ENCODE measurements around the gene NCKAP5. TPM values are rescaled to one million over a fixed set of nuclear protein-coding genes. Genes with fewer than 3 reads are reported as not detected.

The NCKAP5 gene
- total RNA-seq, 1 donor from 2014 or later: 0.26 TPM

DNA sequence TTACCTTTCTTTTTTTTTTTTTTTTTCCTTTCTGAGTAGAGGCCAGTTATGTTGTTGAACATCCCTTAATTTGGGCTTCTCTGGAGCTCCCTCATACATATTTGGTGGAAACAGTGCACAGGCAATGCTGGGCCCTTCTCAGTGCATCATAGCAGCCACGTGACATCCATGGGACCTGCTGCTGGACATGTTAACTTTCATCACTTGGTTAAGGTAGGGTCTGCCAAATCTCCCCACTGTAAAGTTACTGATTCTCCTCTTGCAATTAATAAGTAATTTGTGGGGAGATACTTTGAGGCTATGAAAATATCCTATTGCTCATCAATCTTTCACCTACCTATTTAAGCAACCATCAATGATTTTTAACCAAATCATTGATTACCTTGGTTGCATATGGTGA is 686.7 kb downstream of the NCKAP5 start:
- no peak overlapping the region for H3K4me3 ChIP-seq (ENCODE audit: low read depth, low read length)
- TF ChIP-seq, protein P1, sequence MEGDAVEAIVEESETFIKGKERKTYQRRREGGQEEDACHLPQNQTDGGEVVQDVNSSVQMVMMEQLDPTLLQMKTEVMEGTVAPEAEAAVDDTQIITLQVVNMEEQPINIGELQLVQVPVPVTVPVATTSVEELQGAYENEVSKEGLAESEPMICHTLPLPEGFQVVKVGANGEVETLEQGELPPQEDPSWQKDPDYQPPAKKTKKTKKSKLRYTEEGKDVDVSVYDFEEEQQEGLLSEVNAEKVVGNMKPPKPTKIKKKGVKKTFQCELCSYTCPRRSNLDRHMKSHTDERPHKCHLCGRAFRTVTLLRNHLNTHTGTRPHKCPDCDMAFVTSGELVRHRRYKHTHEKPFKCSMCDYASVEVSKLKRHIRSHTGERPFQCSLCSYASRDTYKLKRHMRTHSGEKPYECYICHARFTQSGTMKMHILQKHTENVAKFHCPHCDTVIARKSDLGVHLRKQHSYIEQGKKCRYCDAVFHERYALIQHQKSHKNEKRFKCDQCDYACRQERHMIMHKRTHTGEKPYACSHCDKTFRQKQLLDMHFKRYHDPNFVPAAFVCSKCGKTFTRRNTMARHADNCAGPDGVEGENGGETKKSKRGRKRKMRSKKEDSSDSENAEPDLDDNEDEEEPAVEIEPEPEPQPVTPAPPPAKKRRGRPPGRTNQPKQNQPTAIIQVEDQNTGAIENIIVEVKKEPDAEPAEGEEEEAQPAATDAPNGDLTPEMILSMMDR (IDR thresholded peaks at IDR 0.05; ENCODE audit: insufficient read depth, low read length, severe bottlenecking): no peak
- H3K36me3 ChIP-seq (ENCODE audit: control insufficient read depth, insufficient read depth, low read length): no peaks in the 10 kb centered on the region
- H3K27me3 ChIP-seq (ENCODE audit: control insufficient read depth, insufficient read depth, low read length): no peaks in the 10 kb centered on the region
- FAIRE-seq (no peak), DNase-seq (ENCODE audit: low read depth) (no peak)

DNA sequence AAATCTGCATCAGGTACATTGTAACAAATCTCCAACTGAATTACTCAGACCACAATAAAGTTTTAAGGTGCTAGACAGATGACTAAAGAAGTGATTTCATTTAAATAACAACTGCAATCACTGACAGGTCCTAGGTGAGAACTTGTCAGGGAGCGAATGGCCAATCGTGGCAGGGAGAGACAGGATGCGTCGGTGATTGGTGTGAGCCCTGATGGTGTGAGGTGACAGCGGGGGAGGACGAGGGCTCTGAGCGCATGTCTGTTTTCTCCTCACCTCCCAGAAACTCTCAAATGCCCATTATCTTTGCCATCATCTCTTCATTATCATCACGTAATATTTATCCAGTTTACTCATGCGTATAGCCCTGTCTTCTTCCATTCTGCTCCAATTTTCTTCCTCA is 690.3 kb downstream of the NCKAP5 start:
- Histone ChIP-seq H3K36me3 (ENCODE audit: control insufficient read depth, insufficient read depth, low read length) (no peaks in the 10 kb centered on the region), H3K27me3 (ENCODE audit: control insufficient read depth, insufficient read depth, low read length) (no peaks in the 10 kb centered on the region), H3K4me3 (ENCODE audit: low read depth, low read length) (no peak overlapping the region)
- TF ChIP-seq, protein P1 (IDR thresholded peaks at IDR 0.05; ENCODE audit: insufficient read depth, low read length, severe bottlenecking): no peak
- DNase-seq (ENCODE audit: low read depth) (no peak), FAIRE-seq (no peak)

DNA sequence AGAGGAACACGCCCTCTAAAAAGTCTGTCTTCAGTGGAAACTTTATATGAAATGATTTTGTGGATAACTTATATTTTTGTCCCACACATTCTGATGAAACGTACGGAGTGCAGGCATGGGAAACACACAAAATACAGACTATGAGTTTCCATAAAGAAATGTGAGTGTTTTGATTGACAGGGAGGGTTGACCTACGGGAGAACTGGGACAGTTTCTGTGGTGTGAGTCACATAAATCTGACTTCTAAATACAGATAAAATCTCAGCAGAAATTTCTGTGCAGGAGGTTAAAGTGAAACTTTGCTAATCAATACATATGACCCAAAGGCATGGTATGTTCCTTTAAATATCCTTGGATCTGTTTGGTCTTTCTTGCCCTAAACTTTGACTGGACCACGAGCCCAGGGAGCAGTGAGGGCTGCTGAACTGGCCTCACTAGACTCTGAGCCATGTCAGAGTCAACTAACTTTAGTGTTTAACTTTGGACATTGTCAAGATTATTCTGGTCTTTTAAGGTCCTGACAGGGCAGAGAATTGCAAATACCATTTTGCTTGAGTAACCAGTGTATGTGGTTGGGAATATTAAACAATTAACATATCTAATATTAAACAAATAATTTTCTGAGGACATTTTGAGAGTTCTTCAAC is 691.4 kb downstream of the NCKAP5 start:
- Histone ChIP-seq H3K4me3 (ENCODE audit: low read depth, low read length) (no peak overlapping the region), H3K36me3 (ENCODE audit: control insufficient read depth, insufficient read depth, low read length) (no peaks in the 10 kb centered on the region), H3K27me3 (ENCODE audit: control insufficient read depth, insufficient read depth, low read length) (no peaks in the 10 kb centered on the region)
- TF ChIP-seq, protein P1 (IDR thresholded peaks at IDR 0.05; ENCODE audit: insufficient read depth, low read length, severe bottlenecking): no peak
- no peak for FAIRE-seq
- no peak for DNase-seq (ENCODE audit: low read depth)

DNA sequence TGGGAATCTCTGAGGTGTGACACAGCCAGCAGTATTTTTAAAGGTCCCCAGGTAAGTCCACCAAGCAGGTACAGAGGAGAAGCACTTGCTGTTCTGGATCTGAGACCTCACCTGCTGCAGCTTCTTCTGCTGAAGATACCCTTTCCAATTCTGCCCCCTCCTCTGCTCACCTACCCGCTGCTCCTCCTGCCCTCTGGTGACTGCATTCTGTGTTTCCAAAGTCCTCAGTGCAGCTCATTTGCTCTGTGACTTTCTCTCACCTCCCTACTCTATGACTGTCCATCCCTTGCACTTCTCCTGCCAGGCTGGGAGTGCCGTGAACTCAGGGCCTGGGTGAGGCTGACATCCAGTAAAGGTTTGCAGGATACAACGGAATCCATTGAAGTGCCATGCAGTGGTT is 693.1 kb downstream of the NCKAP5 start:
- DNase-seq (ENCODE audit: low read depth): no peak
- TF ChIP-seq, protein P1 (IDR thresholded peaks at IDR 0.05; ENCODE audit: insufficient read depth, low read length, severe bottlenecking): no peak
- no peak for FAIRE-seq
- Histone ChIP-seq H3K4me3 (ENCODE audit: low read depth, low read length) (no peak overlapping the region), H3K36me3 (ENCODE audit: control insufficient read depth, insufficient read depth, low read length) (no peaks in the 10 kb centered on the region), H3K27me3 (ENCODE audit: control insufficient read depth, insufficient read depth, low read length) (no peaks in the 10 kb centered on the region)

DNA sequence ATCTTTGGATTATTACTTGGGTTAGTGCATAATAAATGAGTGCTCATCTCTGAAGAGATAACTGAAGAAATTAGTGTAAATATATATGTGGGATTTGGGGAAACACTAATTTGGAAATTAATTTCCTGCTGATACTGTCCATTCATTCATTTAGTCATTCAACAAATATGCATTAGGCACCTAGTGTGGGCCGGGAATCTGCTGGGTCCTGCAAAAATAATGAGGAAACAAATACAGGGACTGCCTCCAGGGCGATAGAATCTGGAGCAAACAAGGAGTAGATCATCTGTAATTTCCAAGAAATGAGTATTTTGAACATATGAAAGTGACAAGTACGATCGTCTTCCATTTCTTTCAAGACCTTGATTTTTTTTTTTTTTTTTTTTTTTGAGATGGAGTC is 694.5 kb downstream of the NCKAP5 start:
- TF ChIP-seq, protein P1 (IDR thresholded peaks at IDR 0.05; ENCODE audit: insufficient read depth, low read length, severe bottlenecking): no peak
- H3K27me3 ChIP-seq (ENCODE audit: control insufficient read depth, insufficient read depth, low read length): no peaks in the 10 kb centered on the region
- no peak overlapping the region for H3K4me3 ChIP-seq (ENCODE audit: low read depth, low read length)
- no peaks in the 10 kb centered on the region for H3K36me3 ChIP-seq (ENCODE audit: control insufficient read depth, insufficient read depth, low read length)
- FAIRE-seq: no peak
- DNase-seq (ENCODE audit: low read depth): peak; percentile 70

DNA sequence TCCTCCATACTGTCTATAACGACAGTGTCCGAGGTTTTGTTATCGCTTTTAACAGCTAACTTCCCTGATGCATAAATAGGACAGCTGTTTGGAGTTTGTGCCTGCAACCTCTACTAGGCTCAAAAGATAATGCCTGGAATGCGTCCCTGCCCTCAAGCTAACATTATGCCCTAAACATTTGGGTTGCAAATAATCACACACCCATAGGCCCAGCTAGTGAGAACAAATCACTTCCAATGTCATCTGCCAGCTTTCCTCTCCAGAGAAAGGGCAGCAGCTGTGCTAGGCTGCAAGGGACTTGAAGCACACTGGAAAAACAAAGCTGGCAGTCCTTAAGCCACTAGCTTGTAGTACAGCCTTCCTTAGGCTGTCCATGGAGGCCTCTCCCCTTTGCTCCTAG is 696.4 kb downstream of the NCKAP5 start:
- DNase-seq (ENCODE audit: low read depth) (no peak), FAIRE-seq (no peak)
- Histone ChIP-seq H3K27me3 (ENCODE audit: control insufficient read depth, insufficient read depth, low read length) (no peaks in the 10 kb centered on the region), H3K4me3 (ENCODE audit: low read depth, low read length) (no peak overlapping the region), H3K36me3 (ENCODE audit: control insufficient read depth, insufficient read depth, low read length) (no peaks in the 10 kb centered on the region)
- TF ChIP-seq, protein P1 (IDR thresholded peaks at IDR 0.05; ENCODE audit: insufficient read depth, low read length, severe bottlenecking): no peak

Measured in bronchial epithelial cell (primary cell).